Adrenal gland (tissue), 12 donors: ENCODE data around the gene MAEL. TPM values are rescaled to one million over a fixed set of nuclear protein-coding genes. Genes with fewer than 3 reads are reported as not detected.
A peak's percentile ranks its signal among the peaks of the same experiment; 100 is the strongest.

Experiments
- DNase-seq, 7 donors: peaks; one replicate each; pipeline ENCODE4 v3.0.0-alpha.2; 2019 to 2020
- H3K27ac ChIP-seq, 5 donors: fragments of 200-600 bp; sonication (generic) in 4 of 5; 1 replicate in 3 of 5; 2 replicates in 2 of 5; pipeline versions ENCODE4 v1.5.1 to v1.8.0; 2016 to 2020; ENCODE audit warnings: mild to moderate bottlenecking in 1 of 5
- H3K27me3 ChIP-seq: fragments of 200-600 bp; 2 replicates; pipeline ENCODE4 v1.8.0; 2021
- H3K36me3 ChIP-seq, 2 donors: fragments of 200-600 bp; replicated peaks in 1 of 2; 1 replicate in 1 of 2; 2 replicates in 1 of 2; pipeline versions ENCODE4 v1.5.1 to v1.8.0; 2018 to 2022
- H3K4me1 ChIP-seq, 2 donors: fragments of 200-600 bp; replicated peaks in 1 of 2; 1 replicate in 1 of 2; 2 replicates in 1 of 2; pipeline versions ENCODE4 v1.5.1 to v1.8.0; 2018 to 2021
- H3K4me3 ChIP-seq, 4 donors: fragments of 200-600 bp; sonication (generic) in 3 of 4; one replicate each; pipeline ENCODE4 v1.5.1; 2016 to 2018
- H3K9me3 ChIP-seq, 3 donors: fragments of 200-600 bp; sonication (generic) in 1 of 3; replicated peaks in 1 of 3; 1 replicate in 2 of 3; 2 replicates in 1 of 3; pipeline versions ENCODE4 v1.5.1 to v1.8.0; 2016 to 2021
- CTCF ChIP-seq, 6 experiments: fragments of 450-650 bp in 4 of 6; fragments of 200-600 bp in 2 of 6; sonication (generic) in 1 of 6; IDR thresholded peaks; 1 replicate in 5 of 6; 2 replicates in 1 of 6; pipeline versions ENCODE4 v1.5.1 to v1.8.0; 2016 to 2021; ENCODE audit warnings: antibody characterized with exemption in 6 of 6, mild to moderate bottlenecking in 2 of 6, moderate library complexity in 1 of 6
- POLR2A ChIP-seq, 2 donors: fragments of 450-650 bp; IDR thresholded peaks; one replicate each; pipeline ENCODE4 v1.6.1; 2017; ENCODE audit warnings: antibody characterized with exemption in 2 of 2, mild to moderate bottlenecking in 2 of 2, moderate library complexity in 1 of 2
- WGBS, 4 donors: extraction: QIAGEN DNeasy Blood & Tissue Kit in 2 of 4; methylation state at CpG; one replicate each; pipeline versions ENCODE4 v1.1.5 to v1.1.7; 2013 to 2017; 5-methylcytosine and 5-hydroxymethylcytosine counted together
- intact Hi-C, 2 donors: fragments of 100-400 bp; cut with DNase I; formaldehyde crosslinking; loops; one replicate each; pipeline versions ENCODE4 v1.14.1 to v1.15.0; 2022 to 2023
- polyA plus RNA-seq, 3 donors: library from polyadenylated mRNA; stranded (reverse); fragments of 200-250 nt in 2 of 3; fragments of 350-450 nt in 1 of 3; fragmentation: Illumina TruSeq in 1 of 3; extraction: RNeasy Lipid Tissue Mini Kit (QIAGEN cat#74804) in 1 of 3; gene quantifications; one replicate each; pipeline ENCODE4 v1.2.3, GENCODE V29; 2013 to 2014
- total RNA-seq, 9 donors: library from RNA; depleted of rRNA in 4 of 9; stranded (reverse); fragments of >200 nt in 4 of 9; fragments of 120-200 nt in 1 of 9; fragmentation: NEBNext Ultra II Directional in 1 of 9; extraction: Animal tissue kit (Norgen Biotek cat#: 25700) in 1 of 9; gene quantifications; one replicate each; pipeline versions ENCODE4 v1.1.0 to v1.2.4, GENCODE V29; 2013 to 2023
- donor health status: healthy with polysubstance abuse.
- donor health status: Bipolar disorder and iron deficiency.
- donor health status: DM: yes; HTN: yes; CAD: no.
- donor health status: DM: no; HTN: no; CAD: no.
- donor health status: DM: no; HTN: no; CAD: no.
- donor health status: DM: yes; HTN: yes; CAD: no.

MAEL gene
- total and polyA plus RNA-seq, 12 donors, result 0.17 TPM; not detected in 11

GRCh38 chr1:167065471-167065870 is 76.4 kb downstream of the MAEL start:
- DNase-seq, result no peak
- Histone ChIP-seq H3K4me1 (peaks cover 3 to 7% of the 10 kb centered on the region in 2 donors), H3K4me3 (no peak overlapping the region), H3K36me3 (no peaks in the 10 kb centered on the region), H3K9me3 (no peaks in the 10 kb centered on the region), H3K27me3 (peaks cover 3% of the 10 kb centered on the region), H3K27ac (no peak overlapping the region)
- WGBS, 4 donors, result 81 to 100% (median 83%) methylated on average over 4 to 8 of the region's 8 CpGs
- intact Hi-C loops, result loop anchor here (5.0 to 10.0 kb wide), 2 partner anchors 149 to 467 kb away; no protein-coding TSS in a partner anchor
- no peak for TF ChIP-seq POLR2A (IDR thresholded peaks at IDR 0.05)
- TF ChIP-seq CTCF (IDR thresholded peaks at IDR 0.05), result no peak

DNA sequence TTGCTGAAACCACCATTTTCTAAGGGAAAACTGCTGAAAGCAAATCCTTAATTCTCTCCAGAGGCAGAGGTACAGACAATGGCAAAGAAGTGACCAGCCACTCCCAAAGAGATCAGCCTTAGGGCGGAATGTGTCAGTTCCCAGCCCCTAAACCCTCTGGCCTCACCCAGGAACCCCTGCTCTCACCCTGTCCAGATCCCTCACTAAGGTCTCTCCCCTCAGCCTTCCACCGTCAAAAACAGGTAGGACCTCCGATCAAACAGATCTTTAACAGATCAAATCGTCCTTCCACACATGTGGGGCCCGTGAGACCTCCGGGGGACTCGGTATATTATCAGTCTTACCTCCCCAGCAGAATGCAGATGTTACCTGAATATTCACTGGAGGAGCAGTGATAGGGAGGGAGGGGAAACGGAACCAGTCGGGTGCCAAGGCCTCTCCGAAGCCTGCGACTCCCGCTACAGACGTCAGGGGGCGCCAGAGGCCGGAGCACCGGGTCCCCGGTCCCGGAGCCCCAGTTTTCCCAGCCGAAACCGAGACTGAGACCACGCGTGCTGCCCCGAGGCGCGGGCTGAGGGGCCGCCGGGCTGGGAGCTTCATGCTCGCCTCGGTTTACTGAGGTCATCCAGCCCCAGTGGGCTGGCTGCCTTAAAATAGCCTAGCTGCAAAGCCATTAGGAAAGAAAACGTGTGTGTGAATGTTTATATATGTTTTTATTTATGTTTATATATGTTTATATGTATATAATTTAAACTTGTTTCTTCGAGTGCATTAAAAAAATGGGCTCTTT is 77.4 kb downstream of the MAEL start:
- WGBS, 4 donors, result 3 to 9% (median 5%) methylated on average over 14 to 31 of the region's 31 CpGs
- Histone ChIP-seq H3K27ac (no peak overlapping the region), H3K4me3 (peak overlapping the region in 1 of 4 donors; percentile 17), H3K27me3 (peaks cover 3% of the 10 kb centered on the region), H3K9me3 (no peaks in the 10 kb centered on the region), H3K36me3 (no peaks in the 10 kb centered on the region), H3K4me1 (peaks cover 3 to 7% of the 10 kb centered on the region in 2 donors)
- DNase-seq, result peak; percentile 52 to 88 (median 80)
- TF ChIP-seq POLR2A (IDR thresholded peaks at IDR 0.05), result no peak
- peak; percentile 87 to 96 (median 90) for TF ChIP-seq CTCF (IDR thresholded peaks at IDR 0.05)
- intact Hi-C loops, result loop anchor here (2.0 to 10.0 kb wide), 3 partner anchors 148 to 466 kb away; no protein-coding TSS in a partner anchor

DNA sequence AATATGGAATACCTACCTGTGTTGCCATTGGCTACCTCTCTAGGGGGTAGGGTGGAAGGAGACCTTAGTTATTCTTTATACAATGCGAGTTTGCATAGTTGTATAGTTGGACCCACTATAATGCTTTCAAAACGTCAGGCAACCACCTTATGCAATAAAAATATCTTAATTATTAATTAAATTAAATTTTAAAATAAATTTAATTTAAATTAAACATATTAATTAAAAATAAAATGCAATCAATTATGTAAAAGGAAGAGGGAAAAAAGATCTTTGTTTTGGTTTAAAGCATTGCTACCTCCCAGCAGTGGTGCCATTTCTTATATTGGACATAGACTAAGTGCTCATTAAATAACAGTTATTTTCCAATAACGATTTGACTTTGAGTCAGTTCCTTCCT is 78.8 kb downstream of the MAEL start:
- no peaks in the 10 kb centered on the region for H3K36me3 ChIP-seq
- intact Hi-C loops, result loop anchor here (2.0 to 10.0 kb wide), 3 partner anchors 147 to 464 kb away; no protein-coding TSS in a partner anchor
- H3K4me1 ChIP-seq, result peaks cover 3 to 7% of the 10 kb centered on the region in 2 donors
- WGBS, 4 donors, result 65 to 80% (median 68%) methylated on average over 3 of the region's 3 CpGs
- no peak for DNase-seq
- peaks cover 3% of the 10 kb centered on the region for H3K27me3 ChIP-seq
- H3K9me3 ChIP-seq, result no peaks in the 10 kb centered on the region
- TF ChIP-seq POLR2A (IDR thresholded peaks at IDR 0.05), result no peak
- TF ChIP-seq CTCF (IDR thresholded peaks at IDR 0.05), result no peak
- H3K27ac ChIP-seq, result no peak overlapping the region
- no peak overlapping the region for H3K4me3 ChIP-seq

DNA sequence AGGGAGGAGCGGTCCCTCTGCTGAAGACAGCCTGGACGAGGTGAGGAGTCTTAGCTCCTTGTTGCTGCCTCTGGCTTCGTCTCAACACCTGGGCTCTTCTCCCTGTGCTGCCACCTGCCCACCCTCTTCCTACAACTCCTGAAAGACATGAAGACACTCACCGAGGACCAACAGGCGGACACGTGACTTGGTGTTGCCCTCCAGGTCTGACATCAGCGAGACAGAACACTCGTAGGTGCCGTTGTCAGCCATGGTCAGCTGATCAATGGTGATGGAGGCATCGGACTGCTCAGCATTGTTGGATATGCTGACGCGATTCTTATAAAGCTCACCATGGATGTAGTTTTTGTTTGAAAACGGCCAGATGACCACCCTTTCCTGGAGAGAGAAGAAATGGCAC is 79.7 kb downstream of the MAEL start:
- no peak for DNase-seq
- no peak for TF ChIP-seq CTCF (IDR thresholded peaks at IDR 0.05)
- no peak for TF ChIP-seq POLR2A (IDR thresholded peaks at IDR 0.05)
- Histone ChIP-seq H3K27ac (no peak overlapping the region), H3K9me3 (no peaks in the 10 kb centered on the region), H3K4me1 (peaks cover 3 to 7% of the 10 kb centered on the region in 2 donors), H3K27me3 (peaks cover 3% of the 10 kb centered on the region), H3K4me3 (no peak overlapping the region), H3K36me3 (no peaks in the 10 kb centered on the region)
- intact Hi-C loops, result loop anchor here (5.0 to 10.0 kb wide), 2 partner anchors 146 to 464 kb away; no protein-coding TSS in a partner anchor
- 78 to 85% (median 83%) methylated on average over 12 to 13 of the region's 13 CpGs for WGBS, 4 donors
